Thyroid gland (tissue), 4 donors: ENCODE results near the gene TBRG4. TPM values are rescaled to one million over a fixed set of nuclear protein-coding genes. Genes with fewer than 3 reads are reported as not detected.

Experiments used
- DNase-seq, 2 donors: peaks; one replicate each; pipeline ENCODE4 v3.0.0-alpha.2; 2019
- H3K27ac ChIP-seq, 3 donors: fragments of 200-600 bp; sonication (generic); 1 replicate in 2 of 3; 2 replicates in 1 of 3; pipeline ENCODE4 v1.5.1; 2016 to 2019; ENCODE audit warnings: mild to moderate bottlenecking in 1 of 3, moderate library complexity in 1 of 3
- H3K27me3 ChIP-seq: fragments of 200-600 bp; sonication (generic); one replicate; pipeline ENCODE4 v1.5.1; 2019
- H3K36me3 ChIP-seq, 2 donors: fragments of 200-600 bp; sonication (generic); one replicate each; pipeline ENCODE4 v1.5.1; 2016 to 2019
- H3K4me1 ChIP-seq, 2 donors: fragments of 200-600 bp; sonication (generic); one replicate each; pipeline ENCODE4 v1.5.1; 2017 to 2019
- H3K4me3 ChIP-seq, 3 donors: fragments of 200-600 bp; sonication (generic); replicated peaks in 1 of 3; 1 replicate in 2 of 3; 2 replicates in 1 of 3; pipeline ENCODE4 v1.5.1; 2016; ENCODE audit warnings: mild to moderate bottlenecking in 1 of 3
- H3K9me3 ChIP-seq: fragments of 200-600 bp; sonication (generic); one replicate; pipeline ENCODE4 v1.5.1; 2017
- CTCF ChIP-seq, 6 experiments: fragments of 200-600 bp in 3 of 6; fragments of 450-650 bp in 3 of 6; sonication (generic) in 3 of 6; IDR thresholded peaks; one replicate each; pipeline ENCODE4 v1.5.1; 2016 to 2019; ENCODE audit warnings: antibody characterized with exemption in 6 of 6, mild to moderate bottlenecking in 2 of 6, inconsistent platforms in 1 of 6, moderate library complexity in 1 of 6
- POLR2A ChIP-seq, 2 donors: fragments of 450-650 bp; IDR thresholded peaks; one replicate each; pipeline ENCODE4 v1.6.1; 2017; ENCODE audit warnings: antibody characterized with exemption in 2 of 2, mild to moderate bottlenecking in 2 of 2, moderate library complexity in 1 of 2
- WGBS, 2 donors: methylation state at CpG; one replicate each; pipeline ENCODE4 v1.1.5; 2017; 5-methylcytosine and 5-hydroxymethylcytosine counted together
- intact Hi-C: fragments of 100-400 bp; cut with DNase I; formaldehyde crosslinking; loops from one replicate; pipeline ENCODE4 v1.15.1; 2023
- total RNA-seq, 4 donors: library from RNA; depleted of rRNA; stranded (reverse); fragments of >200 nt; gene quantifications; one replicate each; pipeline ENCODE4 v1.2.3, GENCODE V29; 2016

The TBRG4 gene
- total RNA-seq, 4 donors from 2014 or later: 40.0 to 57.6 (median 49.3) TPM

- no peaks in the 10 kb centered on the region for H3K4me1 ChIP-seq
- intact Hi-C loops: no loop called here
- H3K4me3 ChIP-seq: no peak overlapping the region
- H3K36me3 ChIP-seq: peaks cover 76 to 82% of the 10 kb centered on the region in 2 donors
- TF ChIP-seq CTCF (IDR thresholded peaks at IDR 0.05) (no peak), POLR2A (IDR thresholded peaks at IDR 0.05) (no peak)
- H3K27ac ChIP-seq: no peak overlapping the region
- 94 to 95% methylated on average over 9 to 12 of the region's 12 CpGs for WGBS, 2 donors
- H3K9me3 ChIP-seq: no peaks in the 10 kb centered on the region
- no peak for DNase-seq
- no peaks in the 10 kb centered on the region for H3K27me3 ChIP-seq
These were observed 9.7 kb downstream of the TBRG4 start for GRCh38 chr7:45101748-45102147.

GRCh38 chr7:45100761-45101480 lies 10.6 kb downstream of the TBRG4 start:
- no peak for DNase-seq
- TF ChIP-seq CTCF (IDR thresholded peaks at IDR 0.05) (no peak), POLR2A (IDR thresholded peaks at IDR 0.05) (no peak)
- 87 to 94% methylated on average over 5 to 12 of the region's 13 CpGs for WGBS, 2 donors
- no peak overlapping the region for H3K27ac ChIP-seq
- no peaks in the 10 kb centered on the region for H3K9me3 ChIP-seq
- H3K4me3 ChIP-seq: no peak overlapping the region
- no peaks in the 10 kb centered on the region for H3K27me3 ChIP-seq
- peaks cover 71 to 73% of the 10 kb centered on the region in 2 donors for H3K36me3 ChIP-seq
- intact Hi-C loops: no loop called here
- no peaks in the 10 kb centered on the region for H3K4me1 ChIP-seq

GRCh38 chr7:45099891-45100760 lies 11.4 kb downstream of the TBRG4 start:
- no peaks in the 10 kb centered on the region for H3K27me3 ChIP-seq
- H3K27ac ChIP-seq: no peak overlapping the region
- H3K9me3 ChIP-seq: no peaks in the 10 kb centered on the region
- peaks cover 63 to 65% of the 10 kb centered on the region in 2 donors for H3K36me3 ChIP-seq
- DNase-seq: no peak
- WGBS, 2 donors: 94 to 96% methylated on average over 7 to 16 of the region's 16 CpGs
- no peaks in the 10 kb centered on the region for H3K4me1 ChIP-seq
- no peak overlapping the region for H3K4me3 ChIP-seq
- no peak for TF ChIP-seq CTCF (IDR thresholded peaks at IDR 0.05)
- intact Hi-C loops: no loop called here

GRCh38 chr7:45098983-45099839 lies 12.3 kb downstream of the TBRG4 start:
- no peaks in the 10 kb centered on the region for H3K9me3 ChIP-seq
- TF ChIP-seq POLR2A (IDR thresholded peaks at IDR 0.05) (no peak), CTCF (IDR thresholded peaks at IDR 0.05) (no peak)
- H3K36me3 ChIP-seq: peaks cover 54 to 56% of the 10 kb centered on the region in 2 donors
- H3K4me3 ChIP-seq: no peak overlapping the region
- no peaks in the 10 kb centered on the region for H3K4me1 ChIP-seq
- 89 to 92% methylated on average over 8 to 10 of the region's 10 CpGs for WGBS, 2 donors
- no peak for DNase-seq
- H3K27ac ChIP-seq: no peak overlapping the region
- H3K27me3 ChIP-seq: no peaks in the 10 kb centered on the region
- intact Hi-C loops: no loop called here
